IPS DF 4.7 (cell line): ENCODE data around the gene MXRA8.
"Not testable (repeated sequence)": the region's sequence is repeated elsewhere in the genome, so short reads cannot be mapped to it uniquely, and the experiment has no call there.

ENCODE experiments used
- DNase-seq: peaks from one replicate; pipeline ENCODE4 v3.0.0-alpha.2; 2013; ENCODE audit warnings: low spot score; ENCODE audit errors: extremely low read depth

The MXRA8 gene

DNA sequence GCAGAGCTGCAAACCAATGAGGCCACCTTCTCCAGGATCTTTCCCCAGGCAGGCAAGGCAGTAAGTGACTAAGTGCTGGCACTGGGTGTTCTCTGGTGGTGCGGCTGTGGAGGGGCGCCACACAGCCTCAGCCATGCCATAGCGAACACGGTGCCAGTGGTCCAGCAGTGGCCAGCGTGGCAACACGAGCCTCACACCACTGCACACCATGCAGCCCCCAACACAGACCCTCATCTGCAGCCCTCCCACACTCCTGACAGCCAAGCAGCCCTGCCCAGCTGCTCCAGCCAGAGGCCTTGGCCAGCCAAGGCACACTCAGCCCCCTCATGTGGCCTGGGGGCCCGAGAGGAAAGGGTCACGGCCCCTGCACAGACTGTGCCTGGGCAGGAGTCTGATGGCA lies 36.9 kb downstream of the MXRA8 start:
- no peak for DNase-seq

DNA sequence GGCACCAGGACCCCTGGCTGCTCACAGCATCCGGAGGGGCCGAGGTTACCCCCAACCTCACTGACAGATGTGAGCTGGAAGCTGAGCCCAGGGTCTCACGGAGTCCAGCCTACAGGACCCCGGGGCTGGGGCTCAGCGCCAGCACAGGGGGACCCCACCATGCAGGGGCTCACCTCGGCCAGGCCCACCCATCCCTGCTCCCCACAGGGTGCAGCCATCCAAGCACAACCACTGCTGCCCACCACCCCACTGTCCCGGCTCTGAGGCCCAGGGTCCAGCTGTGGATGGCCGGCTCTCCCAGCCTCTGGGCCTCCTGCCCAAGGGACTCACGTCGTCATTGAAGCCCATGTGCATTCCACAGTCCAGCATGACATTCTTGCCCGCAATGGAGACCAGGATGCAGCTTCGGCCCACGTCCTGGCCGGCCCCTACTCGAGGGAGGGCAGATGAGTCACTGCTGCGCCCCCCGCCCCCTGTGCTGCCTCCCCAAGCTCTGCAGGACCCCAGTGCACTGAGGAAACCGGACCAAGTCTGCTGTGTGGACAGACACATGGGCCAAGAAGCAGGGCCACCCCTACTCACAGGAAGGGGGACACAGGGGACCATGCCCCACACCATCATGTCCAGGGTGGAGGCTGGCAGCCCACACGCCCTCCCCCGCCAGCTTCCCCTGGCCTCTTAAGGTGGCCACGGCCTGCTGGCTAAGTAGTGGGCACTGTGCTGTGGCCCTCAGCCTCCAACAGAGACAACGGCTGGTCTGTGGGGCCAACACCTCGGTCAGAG lies 37.5 kb downstream of the MXRA8 start:
- no peak for DNase-seq

DNA sequence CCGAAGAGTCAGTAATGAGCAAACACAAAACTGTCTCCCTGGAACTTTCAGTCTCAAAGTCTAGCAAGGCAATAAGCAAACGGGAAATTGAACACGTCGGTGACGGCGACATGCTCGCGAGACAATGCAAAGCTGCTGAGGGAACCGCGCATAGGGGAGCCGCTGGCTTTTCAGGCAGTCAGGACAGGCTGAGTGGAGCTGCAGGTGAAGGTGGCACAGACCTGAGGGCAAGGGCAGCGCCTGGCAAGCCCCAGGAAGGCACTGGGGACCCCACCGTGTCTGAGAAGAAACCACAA lies 38.8 kb downstream of the MXRA8 start:
- no peak for DNase-seq

DNA sequence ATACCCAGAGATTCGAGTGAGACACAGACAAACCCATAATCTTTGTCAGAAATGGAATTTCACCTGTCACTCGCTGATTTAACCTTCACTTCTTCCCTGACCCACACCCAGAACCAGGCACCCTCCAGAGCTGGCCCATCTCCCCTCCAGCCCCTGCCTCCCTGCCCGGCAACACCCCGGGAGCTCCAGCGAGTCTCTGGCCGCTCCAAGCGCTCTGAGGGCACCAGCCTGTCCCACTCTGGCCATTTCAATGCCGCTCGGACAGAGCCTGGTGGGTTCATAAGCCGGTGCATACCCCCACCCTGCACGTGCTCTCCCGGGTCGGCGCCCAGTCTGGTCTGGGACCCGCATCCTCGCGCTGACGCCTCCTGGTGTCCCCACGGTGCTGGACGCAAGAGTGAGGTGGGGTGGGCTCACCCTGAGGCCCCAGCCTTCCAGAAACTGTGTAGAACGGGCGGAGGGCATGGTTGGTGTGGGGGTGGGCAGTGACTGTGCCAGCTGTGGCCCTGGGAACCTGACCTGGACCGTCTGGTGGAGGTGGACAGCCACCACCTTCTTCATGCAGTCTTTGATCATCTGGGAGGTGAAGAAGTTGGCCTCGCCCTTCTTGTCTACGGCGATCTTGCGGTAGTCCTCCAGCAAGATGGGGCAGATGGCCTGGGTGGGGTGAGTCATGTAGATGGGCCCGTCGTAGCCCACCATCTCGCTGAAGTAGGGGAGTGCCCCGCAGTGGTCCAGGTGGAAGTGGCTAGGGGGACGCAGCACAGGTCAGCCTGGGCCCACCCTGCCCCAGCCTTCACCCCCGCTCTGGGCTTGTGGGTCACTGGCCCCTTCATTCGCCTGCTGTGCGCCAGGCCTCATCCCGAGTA lies 39.3 kb downstream of the MXRA8 start:
- no peak for DNase-seq

DNA sequence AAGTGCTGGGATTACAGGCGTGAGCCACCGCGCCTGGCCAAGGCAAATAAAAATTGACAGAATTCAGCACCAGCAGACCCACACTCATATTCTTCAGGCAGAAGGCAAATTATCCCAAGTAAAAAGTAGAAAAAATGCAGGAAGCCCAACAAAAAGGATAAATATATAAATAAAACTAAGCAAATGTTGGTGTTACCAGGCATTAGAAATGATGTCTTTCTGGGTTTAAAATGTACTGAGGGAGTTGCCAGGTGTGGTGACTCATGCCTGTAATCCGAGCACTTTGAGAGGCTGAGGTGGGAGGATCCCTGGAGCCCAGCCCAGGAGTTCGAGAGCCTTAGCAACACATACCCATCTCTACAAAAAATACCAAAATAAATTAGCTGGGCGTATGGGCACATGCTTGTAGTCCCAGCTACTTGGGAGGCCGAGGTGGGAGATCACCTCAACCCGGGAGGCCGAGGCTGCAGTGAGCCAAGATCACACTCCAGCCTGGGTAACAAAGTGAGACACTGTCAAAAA lies 40.2 kb downstream of the MXRA8 start:
- DNase-seq, result no peak

DNA sequence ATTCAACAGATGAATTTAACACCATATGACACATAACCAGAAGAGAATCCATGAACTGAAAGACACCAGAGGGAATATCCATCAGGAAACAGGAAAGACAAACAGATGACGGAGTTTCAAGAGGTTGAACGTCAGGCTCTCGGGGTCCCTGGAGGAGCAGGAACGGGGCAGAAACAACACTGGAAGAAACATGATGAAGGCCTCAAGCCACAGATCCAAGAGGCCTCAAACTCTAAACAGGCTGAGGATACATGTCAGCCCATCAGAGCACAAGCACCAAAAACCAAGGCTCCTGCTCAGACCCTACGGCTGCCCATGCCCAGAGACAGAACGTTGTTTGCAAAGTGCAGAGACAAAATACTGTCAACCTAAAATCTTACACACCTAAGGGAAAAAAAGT lies 40.9 kb downstream of the MXRA8 start:
- no peak for DNase-seq

DNA sequence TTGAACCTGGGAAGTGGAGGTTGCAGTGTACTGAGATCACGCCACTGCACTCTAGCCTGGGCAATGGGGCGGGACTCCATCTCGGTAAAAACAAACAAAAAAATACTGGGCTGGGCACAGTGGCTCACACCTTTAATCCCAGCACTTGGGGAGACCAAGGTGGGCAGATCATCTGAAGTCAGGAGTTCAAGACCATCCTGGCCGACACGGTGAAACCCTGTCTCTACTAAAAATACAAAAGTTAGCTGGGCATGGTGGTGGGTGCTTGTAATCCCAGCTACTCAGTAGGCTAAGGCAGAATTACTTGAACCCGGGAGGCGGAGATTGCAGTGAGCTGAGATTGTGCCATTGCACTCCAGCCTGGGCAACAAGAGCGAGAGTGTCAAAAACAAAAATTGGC lies 42.2 kb downstream of the MXRA8 start:
- DNase-seq, result not testable (repeated sequence)

DNA sequence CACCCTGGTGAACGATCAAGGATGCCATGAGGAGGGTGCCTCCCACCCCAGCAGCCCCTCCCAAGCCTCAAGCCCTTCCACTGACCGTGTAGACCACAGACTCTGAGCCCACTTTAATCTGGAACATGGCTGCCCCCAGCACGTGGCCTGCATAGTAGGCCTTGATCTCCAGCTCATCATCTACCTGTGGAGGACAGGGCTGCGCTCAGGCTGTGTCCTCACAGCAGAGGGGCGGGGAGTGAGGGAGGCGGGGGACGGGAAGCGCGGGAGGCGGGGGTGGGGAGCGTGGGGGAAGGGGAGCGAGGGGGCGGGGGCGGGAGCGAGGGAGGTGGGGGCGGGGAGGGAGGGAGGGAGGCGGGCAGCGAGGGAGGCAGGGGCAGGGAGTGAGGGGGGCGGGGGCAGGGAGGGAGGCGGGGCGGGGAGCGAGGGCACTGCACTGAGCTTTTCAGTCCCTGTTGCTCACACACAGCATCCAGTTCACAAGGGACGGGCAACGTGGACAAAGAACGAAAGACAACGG lies 42.9 kb downstream of the MXRA8 start:
- DNase-seq, result no peak

DNA sequence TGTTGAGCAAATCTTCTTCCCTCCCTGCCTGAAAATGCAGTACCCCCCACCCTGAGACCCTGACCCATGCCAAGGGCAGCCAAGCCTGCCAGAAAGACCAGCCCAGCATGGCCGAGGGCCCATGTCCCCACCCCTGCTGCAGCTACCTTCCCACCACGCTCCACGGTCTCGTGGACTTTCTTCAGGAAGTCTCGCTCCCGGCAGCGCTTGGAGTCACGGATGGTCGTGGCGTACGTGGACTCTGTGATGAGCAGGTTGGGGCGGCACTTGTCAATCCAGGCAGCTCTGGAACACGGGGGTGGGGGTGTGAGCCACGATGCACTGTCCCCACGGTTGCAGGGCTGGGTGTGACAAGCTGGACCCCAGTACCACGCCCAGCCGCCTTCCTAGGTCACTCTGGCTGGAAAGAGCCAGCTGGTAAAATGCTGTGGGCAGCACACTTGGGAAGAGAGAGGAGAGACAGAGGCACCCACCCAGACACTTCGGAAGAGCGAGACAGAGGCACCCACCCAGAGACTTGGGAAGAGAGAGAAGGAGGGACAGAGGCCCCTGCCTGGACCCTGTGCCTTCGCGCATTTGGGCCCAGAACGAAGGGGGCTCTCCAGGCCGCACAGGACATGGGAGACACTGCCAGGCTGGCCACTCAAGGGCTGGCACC lies 43.5 kb downstream of the MXRA8 start:
- DNase-seq, result no peak

DNA sequence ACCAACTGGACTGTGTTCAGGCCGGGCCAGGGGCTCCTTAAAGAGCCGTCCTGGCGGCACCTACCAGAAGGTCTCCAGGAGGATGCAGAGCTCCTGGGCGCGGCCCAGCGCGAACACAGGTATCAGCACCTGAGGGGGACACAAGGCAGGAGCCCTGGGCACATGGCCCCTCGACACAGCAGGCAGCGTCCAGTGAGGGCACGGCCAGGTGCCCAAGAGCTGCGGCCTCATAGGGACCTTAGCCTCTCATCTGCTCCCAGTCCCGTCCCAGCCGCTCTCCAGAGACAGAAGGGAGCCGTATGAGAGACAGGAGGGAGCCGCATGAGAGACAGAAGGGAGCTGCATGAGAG lies 44.1 kb downstream of the MXRA8 start:
- no peak for DNase-seq

DNA sequence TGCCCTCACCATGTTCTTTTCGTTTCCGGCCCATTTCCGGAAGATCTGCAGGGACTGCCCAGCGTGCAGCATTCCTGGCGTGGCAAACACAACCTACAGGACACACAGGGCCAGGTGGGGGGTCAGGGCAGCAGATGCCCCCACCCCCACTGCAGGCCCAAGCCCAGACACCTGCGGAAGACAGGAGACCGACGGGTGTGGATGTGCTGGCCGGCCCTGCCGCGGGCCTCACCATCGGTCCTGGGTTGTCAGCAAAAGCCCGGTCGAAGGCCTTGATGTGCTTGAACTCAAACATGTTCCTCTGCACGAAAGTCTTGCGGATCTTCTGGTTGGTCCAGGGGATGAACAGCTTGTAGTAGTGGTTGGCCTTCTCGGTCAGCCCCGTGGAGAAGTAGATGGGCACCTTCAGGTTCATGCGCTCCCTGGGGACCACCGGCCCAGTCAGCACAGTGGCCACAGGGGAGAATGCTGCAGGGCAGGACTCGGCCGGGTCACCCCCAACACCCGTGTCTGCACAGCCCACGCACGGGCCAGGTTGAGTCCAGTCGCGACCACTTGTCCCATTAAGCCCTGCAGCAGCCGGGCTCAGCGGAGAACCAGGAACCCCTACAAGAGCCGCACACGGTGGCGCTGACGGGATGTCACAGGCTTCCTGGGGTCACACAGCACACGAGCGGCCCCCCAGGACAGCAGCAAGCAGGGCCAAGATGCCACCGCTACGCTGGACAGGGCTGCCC lies 44.7 kb downstream of the MXRA8 start:
- DNase-seq, result no peak

DNA sequence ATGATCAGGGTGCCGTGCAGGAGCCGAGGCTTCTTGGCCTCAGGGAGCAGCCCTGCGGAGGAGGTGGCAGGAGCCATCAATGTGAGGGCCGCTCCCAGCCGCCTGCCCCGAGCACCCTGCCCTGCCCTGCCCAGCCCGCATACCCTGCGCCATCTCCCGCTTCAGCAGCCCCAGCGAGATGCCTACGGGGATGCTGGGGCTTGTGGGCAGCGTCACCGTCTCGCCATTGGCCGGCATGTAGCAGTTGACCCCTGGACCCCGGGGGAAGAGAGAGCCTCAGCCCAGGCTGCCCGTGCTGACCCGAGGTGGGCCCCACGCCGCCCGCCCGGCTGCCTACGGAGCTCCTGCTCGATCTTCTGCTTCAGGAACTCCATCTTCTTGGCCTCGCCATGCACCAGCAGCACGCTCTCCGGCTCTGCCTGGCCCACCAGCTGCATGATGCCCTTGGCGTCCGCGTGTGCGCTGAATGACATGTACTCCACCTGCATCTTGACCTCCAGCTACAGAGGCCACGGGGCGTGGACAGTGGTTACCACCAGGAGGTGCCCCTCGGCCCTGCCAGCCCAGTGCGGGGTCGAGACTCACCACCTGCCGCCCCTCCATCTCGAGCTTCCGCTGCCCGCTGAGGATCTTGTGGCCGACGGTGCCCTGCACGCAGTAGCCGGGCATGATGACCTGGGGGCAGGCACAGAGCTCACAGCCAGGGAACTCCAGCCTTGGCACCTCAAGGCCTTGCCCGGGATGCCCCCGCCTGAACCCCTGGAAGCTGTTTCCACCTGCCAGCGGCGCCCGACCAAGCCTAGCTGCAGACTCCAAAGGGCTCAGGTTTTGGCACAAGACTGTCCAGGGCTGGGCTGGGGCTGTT lies 45.7 kb downstream of the MXRA8 start:
- no peak for DNase-seq

DNA sequence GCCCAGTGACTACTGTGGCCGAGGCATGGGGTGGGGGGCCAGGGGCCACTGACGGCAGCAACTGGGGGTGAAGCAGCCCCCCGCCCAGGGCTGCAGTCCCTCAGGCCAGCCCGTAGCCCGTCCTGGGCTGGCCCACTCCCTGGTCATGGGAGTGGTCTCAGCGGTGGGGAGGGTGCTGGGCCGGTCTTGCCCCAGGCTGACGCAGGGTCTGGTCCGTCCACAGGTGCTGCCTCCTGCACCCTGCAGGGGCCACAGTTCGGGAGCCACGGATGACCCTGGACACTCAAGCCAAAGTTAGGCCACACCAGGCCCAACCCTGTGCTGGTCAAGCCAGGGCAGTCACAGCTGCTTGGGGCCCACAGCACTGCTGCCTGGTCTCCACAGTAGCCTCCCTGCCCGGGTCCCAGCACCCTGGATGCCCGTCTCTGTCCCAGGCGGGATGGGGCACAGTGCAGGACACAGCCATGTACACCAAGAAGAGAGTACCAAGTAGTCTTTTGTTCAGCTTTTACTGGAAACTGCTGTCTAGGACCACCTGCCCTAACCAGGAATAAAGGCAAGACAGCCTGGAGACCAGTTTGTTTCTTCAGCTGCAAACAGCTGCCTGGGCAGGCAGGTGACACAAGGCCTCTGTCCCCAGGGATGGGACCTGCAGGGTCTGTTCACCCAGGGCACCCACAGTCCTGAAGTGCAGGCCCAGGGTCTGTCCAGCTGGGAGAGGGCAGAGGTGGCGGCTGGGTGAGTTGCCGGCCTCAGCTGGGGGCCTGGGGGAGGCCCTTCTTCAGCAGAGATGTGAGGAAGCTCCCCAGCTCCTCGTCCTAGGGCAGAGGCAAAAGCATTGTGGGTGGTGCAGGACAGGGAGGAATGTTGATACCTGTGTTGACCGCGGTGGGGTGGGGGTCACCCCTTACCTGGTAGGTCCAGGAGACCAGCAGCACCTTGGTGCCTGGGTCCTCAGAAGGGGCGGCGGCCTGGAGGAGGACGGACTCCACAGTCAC lies 46.9 kb downstream of the MXRA8 start:
- DNase-seq, result no peak

DNA sequence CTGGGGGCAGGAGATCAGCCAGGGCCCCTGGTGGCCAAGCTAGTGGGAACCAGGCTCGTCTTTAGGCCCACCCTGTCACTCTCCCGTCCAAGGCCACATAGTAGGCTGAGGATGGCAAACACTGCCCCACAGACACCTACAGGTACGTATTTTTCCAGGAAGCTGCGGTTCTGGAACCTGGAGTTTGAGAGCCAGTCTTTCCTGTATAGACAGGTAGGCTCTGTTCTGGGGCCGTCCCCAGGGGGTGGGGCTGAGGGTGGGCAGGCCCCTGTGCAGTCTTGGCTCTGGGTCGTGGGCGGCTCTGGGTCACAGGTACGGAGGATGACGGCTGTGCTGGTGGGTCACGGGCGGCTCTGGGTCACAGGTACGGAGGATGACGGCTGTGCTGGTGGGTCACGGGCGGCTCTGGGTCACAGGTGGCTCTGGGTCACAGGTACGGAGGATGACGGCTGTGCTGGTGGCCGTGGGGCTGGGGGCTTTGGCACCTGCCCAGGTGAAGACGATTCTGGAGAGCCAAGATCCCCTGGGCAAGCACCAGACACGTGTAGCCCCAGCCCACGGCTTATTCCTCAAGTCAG lies 47.8 kb downstream of the MXRA8 start:
- DNase-seq, result no peak

DNA sequence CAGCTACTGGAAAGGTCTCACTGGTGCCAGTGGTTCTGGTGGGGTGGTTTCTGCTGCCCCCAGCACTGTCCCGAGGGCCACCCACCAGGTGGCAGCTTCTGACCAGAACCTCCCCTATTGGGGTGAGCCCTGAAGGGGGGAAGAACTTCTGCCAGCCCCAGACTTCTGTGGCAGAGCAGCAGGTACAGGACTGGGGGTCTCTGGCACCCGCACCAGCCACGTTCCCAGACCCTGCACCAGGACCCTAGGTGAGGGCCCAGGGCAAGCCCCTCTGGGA lies 48.3 kb downstream of the MXRA8 start:
- no peak for DNase-seq

DNA sequence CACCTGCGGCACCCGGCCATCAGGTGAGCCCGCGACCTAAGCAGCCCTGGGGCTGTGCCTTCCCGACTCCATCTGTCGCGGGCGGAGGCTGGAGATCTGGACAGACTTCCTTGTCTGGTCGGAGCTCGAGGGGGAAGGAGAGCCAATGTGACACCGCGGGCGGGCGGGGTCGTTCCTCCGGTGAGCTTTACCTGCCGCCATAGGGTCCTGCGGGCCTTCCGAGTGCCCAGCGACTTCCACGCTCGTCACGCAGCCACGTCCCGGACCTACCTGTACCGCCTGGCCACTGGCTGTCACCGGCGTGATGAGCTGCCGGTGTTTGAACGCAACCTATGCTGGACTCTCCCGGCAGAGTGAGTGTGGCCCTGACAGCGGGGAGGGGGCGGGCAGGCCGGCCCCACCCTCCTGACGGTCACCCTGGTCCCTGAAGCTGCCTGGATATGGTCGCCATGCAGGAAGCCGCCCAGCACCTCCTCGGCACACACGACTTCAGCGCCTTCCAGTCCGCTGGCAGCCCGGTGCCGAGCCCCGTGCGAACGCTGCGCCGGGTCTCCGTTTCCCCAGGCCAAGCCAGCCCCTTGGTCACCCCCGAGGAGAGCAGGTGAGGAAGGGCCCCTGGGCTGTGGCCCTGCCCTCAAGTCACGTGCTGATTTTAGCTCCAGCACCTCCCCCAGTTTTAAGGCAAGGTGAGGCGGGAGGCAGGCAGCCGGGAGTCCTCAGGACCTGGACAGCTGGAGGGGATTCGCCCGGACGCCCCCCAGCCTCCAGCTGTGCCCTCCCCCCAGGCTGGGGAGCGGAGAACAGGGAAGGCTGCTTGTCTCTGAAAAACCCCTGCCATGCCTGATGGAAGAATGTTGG lies 48.9 kb downstream of the MXRA8 start:
- no peak for DNase-seq

DNA sequence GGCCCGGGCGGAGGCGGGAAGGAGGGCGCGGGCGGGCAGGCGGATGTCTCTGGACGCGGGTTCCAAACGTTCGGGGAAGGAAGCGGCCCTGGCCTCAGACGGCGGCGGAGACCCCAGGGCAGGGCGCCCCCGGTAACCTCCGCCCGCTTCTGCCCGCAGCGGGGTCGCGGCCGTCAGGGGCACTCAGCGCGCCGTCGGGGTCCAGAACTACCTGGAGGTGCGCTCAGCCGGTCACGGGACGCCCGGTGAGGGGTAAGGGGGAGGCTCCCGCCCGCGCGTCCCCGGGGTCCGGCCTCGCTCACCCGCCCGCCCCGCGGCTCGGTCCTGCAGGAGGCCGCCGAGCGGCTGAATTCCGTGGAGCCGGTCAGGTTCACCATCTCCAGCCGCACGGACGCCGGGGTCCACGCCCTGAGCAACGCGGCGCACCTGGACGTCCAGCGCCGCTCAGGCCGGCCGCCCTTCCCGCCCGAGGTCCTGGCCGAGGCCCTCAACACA lies 49.6 kb downstream of the MXRA8 start:
- no peak for DNase-seq
